GM23248 (cell line): Measurements from ENCODE around the gene TCHP.

Experiments used
- EZH2 ChIP-seq: fragments of 200-600 bp; sonication (generic); IDR thresholded peaks from 2 replicates; pipeline ENCODE4 v1.6.1; 2018; ENCODE audit warnings: antibody characterized with exemption, mild to moderate bottlenecking; ENCODE audit not compliant: insufficient read depth, poor library complexity, severe bottlenecking
- EZH2phosphoT487 ChIP-seq: fragments of 200-600 bp; sonication (generic); IDR thresholded peaks from 2 replicates; pipeline ENCODE4 v1.6.1; 2018; ENCODE audit warnings: antibody characterized with exemption, moderate library complexity, mild to moderate bottlenecking, low read depth; ENCODE audit not compliant: insufficient read depth

DNA sequence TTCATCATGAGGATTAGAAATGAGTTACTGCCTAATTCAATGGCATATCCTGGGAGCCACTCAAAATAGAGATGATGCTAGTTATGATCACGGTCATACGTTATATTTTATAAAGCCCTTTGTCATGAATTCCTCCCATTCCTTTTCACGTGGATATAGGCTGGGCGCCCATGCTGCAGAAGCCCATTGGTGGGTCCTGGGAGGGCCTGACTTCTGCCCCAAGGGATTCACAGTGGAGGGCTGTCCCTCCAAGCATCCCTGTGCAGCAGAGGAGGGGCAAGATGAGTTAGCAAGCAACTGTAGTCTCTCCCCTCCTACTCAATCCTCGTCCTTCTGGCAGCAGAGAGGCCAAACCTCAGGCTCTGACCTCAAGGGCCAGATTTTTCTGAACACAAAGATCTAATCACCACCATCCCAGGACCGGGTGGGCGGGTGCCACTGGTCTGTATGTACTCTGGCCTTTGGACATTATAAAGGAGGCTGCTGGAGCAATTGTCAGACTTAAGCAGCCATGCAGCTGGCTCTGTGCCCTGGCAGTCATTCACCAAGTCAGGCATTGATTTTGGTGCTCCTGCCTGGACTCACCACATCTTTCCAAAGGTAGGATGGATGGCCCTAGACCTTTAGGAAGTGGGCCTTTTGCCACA lies 28.3 kb upstream of the TCHP start:
- no peak for TF ChIP-seq EZH2
- TF ChIP-seq EZH2phosphoT487, result no peak
